Gastrocnemius medialis (tissue), 4 donors: Measurements from ENCODE around the gene FLT1. TPM values are rescaled to one million over a fixed set of nuclear protein-coding genes. Genes with fewer than 3 reads are reported as not detected.

Experiments used
- ATAC-seq, 2 donors: fragments of 150-250 bp; one replicate each; pipeline ENCODE4 v1.9.1; 2016
- DNase-seq, 2 donors: peaks; one replicate each; pipeline ENCODE4 v3.0.0-alpha.2; 2019
- H3K27ac ChIP-seq, 4 donors: fragments of 200-600 bp; sonication (generic); 1 replicate in 1 of 4; 2 replicates in 3 of 4; pipeline ENCODE4 v1.5.1; 2016 to 2018; ENCODE audit warnings: mild to moderate bottlenecking in 2 of 4, moderate library complexity in 1 of 4
- H3K27me3 ChIP-seq, 3 donors: fragments of 200-600 bp; sonication (generic) in 2 of 3; 1 replicate in 1 of 3; 2 replicates in 2 of 3; pipeline versions ENCODE4 v1.5.1 to v1.6.0; 2016 to 2019; ENCODE audit warnings: mild to moderate bottlenecking in 1 of 3, moderate library complexity in 1 of 3
- H3K36me3 ChIP-seq, 2 donors: fragments of 200-600 bp; sonication (generic) in 1 of 2; one replicate each; pipeline ENCODE4 v1.5.1; 2017 to 2018
- H3K4me1 ChIP-seq, 2 donors: fragments of 200-600 bp; sonication (generic) in 1 of 2; one replicate each; pipeline ENCODE4 v1.5.1; 2016 to 2017; ENCODE audit warnings: mild to moderate bottlenecking in 2 of 2
- H3K4me3 ChIP-seq, 4 donors: fragments of 200-600 bp; sonication (generic) in 3 of 4; 1 replicate in 1 of 4; 2 replicates in 3 of 4; pipeline ENCODE4 v1.5.1; 2016 to 2019; ENCODE audit warnings: mild to moderate bottlenecking in 2 of 4
- H3K9me3 ChIP-seq, 3 donors: fragments of 200-600 bp; sonication (generic) in 2 of 3; 1 replicate in 1 of 3; 2 replicates in 2 of 3; pipeline ENCODE4 v1.5.1; 2016 to 2019
- POLR2A ChIP-seq, 2 donors: fragments of 450-650 bp; IDR thresholded peaks; one replicate each; pipeline ENCODE4 v1.6.1; 2017; ENCODE audit warnings: antibody characterized with exemption in 2 of 2, mild to moderate bottlenecking in 2 of 2, moderate library complexity in 2 of 2
- in situ Hi-C, 4 donors: fragments of 200-750 bp; cut with MboI; loops; one replicate each; pipeline versions ENCODE4 v1.15.0 to v1.8.0; 2017; ENCODE audit warnings: low sequenced_read_pairs in 4 of 4
- intact Hi-C: fragments of 100-400 bp; cut with DNase I; formaldehyde crosslinking; loops from one replicate; pipeline ENCODE4 v1.15.1; 2023; ENCODE audit warnings: low total_unique reads
- total RNA-seq, 4 donors: library from RNA; depleted of rRNA; stranded (reverse); fragments of >200 nt; gene quantifications; one replicate each; pipeline versions ENCODE4 v1.1.0 to v1.2.3, GENCODE V29; 2016
- TF ChIP-seq, protein P1 (sequence below), 5 experiments: fragments of 450-650 bp in 3 of 5; fragments of 200-600 bp in 2 of 5; sonication (generic) in 2 of 5; IDR thresholded peaks in 4 of 5; conservative IDR thresholded peaks in 1 of 5; 1 replicate in 4 of 5; 2 replicates in 1 of 5; pipeline ENCODE4 v1.5.1; 2016 to 2019; ENCODE audit warnings: antibody characterized with exemption in 5 of 5, mild to moderate bottlenecking in 3 of 5, moderate library complexity in 3 of 5

The FLT1 gene
- total RNA-seq, 4 donors from 2014 or later, result 20.7 to 42.9 (median 29.5) TPM

- Histone ChIP-seq H3K27ac (no peak overlapping the region), H3K4me3 (no peak overlapping the region), H3K36me3 (peaks cover 6 to 28% of the 10 kb centered on the region in 2 donors), H3K4me1 (no peaks in the 10 kb centered on the region), H3K9me3 (no peaks in the 10 kb centered on the region), H3K27me3 (no peaks in the 10 kb centered on the region)
- in situ Hi-C loops (no loop called here), intact Hi-C loops (loop anchor here (10.0 kb wide), 1 partner anchor 113 kb away; no protein-coding TSS in a partner anchor)
- DNase-seq (no peak), ATAC-seq (no peak)
- no peak for TF ChIP-seq POLR2A (IDR thresholded peaks at IDR 0.05)
- TF ChIP-seq, protein P1, sequence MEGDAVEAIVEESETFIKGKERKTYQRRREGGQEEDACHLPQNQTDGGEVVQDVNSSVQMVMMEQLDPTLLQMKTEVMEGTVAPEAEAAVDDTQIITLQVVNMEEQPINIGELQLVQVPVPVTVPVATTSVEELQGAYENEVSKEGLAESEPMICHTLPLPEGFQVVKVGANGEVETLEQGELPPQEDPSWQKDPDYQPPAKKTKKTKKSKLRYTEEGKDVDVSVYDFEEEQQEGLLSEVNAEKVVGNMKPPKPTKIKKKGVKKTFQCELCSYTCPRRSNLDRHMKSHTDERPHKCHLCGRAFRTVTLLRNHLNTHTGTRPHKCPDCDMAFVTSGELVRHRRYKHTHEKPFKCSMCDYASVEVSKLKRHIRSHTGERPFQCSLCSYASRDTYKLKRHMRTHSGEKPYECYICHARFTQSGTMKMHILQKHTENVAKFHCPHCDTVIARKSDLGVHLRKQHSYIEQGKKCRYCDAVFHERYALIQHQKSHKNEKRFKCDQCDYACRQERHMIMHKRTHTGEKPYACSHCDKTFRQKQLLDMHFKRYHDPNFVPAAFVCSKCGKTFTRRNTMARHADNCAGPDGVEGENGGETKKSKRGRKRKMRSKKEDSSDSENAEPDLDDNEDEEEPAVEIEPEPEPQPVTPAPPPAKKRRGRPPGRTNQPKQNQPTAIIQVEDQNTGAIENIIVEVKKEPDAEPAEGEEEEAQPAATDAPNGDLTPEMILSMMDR (IDR thresholded peaks at IDR 0.05 in 4 of 5, conservative IDR thresholded peaks at IDR 0.05 in 1 of 5), result no peak
Measured at GRCh38 chr13:28257305-28257704, 237.6 kb downstream of the FLT1 start.

DNA sequence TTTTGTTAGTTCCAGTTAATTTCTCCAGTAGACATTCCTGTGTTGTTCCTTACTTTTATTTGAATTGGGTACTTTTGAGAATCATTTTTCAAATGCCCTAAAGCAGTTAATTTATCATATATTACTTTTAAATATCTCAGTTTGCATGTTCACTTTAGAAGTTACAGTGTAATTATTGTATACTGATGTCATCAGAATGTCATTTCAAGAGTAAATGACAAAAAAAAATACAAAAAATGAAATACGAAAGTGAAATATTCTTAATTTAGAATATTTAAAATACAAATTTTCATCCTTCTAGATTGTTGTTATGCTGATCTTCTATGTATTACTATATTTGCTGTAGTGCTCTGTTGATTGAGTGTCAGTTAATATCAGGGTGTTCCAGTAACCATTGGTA, 242.4 kb downstream of the FLT1 start:
- ATAC-seq (no peak), DNase-seq (no peak)
- TF ChIP-seq POLR2A (IDR thresholded peaks at IDR 0.05), result no peak
- TF ChIP-seq, protein P1 (IDR thresholded peaks at IDR 0.05 in 4 of 5, conservative IDR thresholded peaks at IDR 0.05 in 1 of 5), result no peak
- intact Hi-C loops, result loop anchor here (10.0 kb wide), 1 partner anchor 108 kb away; no protein-coding TSS in a partner anchor
- Histone ChIP-seq H3K27ac (no peak overlapping the region), H3K27me3 (no peaks in the 10 kb centered on the region), H3K9me3 (no peaks in the 10 kb centered on the region), H3K36me3 (peaks cover 6 to 9% of the 10 kb centered on the region in 2 donors), H3K4me1 (no peaks in the 10 kb centered on the region), H3K4me3 (no peak overlapping the region)
- in situ Hi-C loops, result no loop called here

- in situ Hi-C loops, result no loop called here
- no peak overlapping the region for H3K4me3 ChIP-seq
- intact Hi-C loops, result loop anchor here (10.0 kb wide), 1 partner anchor 107 kb away; no protein-coding TSS in a partner anchor
Measured at GRCh38 chr13:28251466-28251865, 243.5 kb downstream of the FLT1 start.

GRCh38 chr13:28250542-28250941, 244.4 kb downstream of the FLT1 start:
- in situ Hi-C loops, result no loop called here
- DNase-seq (no peak), ATAC-seq (no peak)
- H3K27me3 ChIP-seq, result no peaks in the 10 kb centered on the region
- H3K9me3 ChIP-seq, result no peaks in the 10 kb centered on the region
- no peak for TF ChIP-seq POLR2A (IDR thresholded peaks at IDR 0.05)
- TF ChIP-seq, protein P1 (IDR thresholded peaks at IDR 0.05 in 4 of 5, conservative IDR thresholded peaks at IDR 0.05 in 1 of 5), result no peak
- no peaks in the 10 kb centered on the region for H3K4me1 ChIP-seq
- intact Hi-C loops, result loop anchor here (10.0 kb wide), 1 partner anchor 106 kb away; no protein-coding TSS in a partner anchor
- H3K27ac ChIP-seq, result no peak overlapping the region
- H3K36me3 ChIP-seq, result no peaks in the 10 kb centered on the region
- no peak overlapping the region for H3K4me3 ChIP-seq

More at GRCh38 chr13:28251466-28251865, 243.5 kb downstream of the FLT1 start:
- no peak overlapping the region for H3K27ac ChIP-seq
- ATAC-seq, result no peak
- no peaks in the 10 kb centered on the region for H3K4me1 ChIP-seq
- H3K9me3 ChIP-seq, result no peaks in the 10 kb centered on the region
- no peak for DNase-seq
- H3K36me3 ChIP-seq, result peaks cover 5% of the 10 kb centered on the region in 2 donors
- no peak for TF ChIP-seq POLR2A (IDR thresholded peaks at IDR 0.05)
- TF ChIP-seq, protein P1 (IDR thresholded peaks at IDR 0.05 in 4 of 5, conservative IDR thresholded peaks at IDR 0.05 in 1 of 5), result no peak
- H3K27me3 ChIP-seq, result no peaks in the 10 kb centered on the region

Other genes starting within 250 kb of the FLT1 start
- 100 to 1,000 TPM; 162 to 188 (median 176) TPM for gene POMP, start 164.0 kb upstream of the FLT1 start, total RNA-seq
- gene SLC46A3, start 223.8 kb upstream of the FLT1 start, total RNA-seq, result 10 to 100 TPM in 2 of 4 donors, 1 to 10 TPM in 2; 6.9 to 18.0 (median 9.8) TPM